ENCODE results near the gene LSM3. TPM values are rescaled to one million over a fixed set of nuclear protein-coding genes. Genes with fewer than 3 reads are reported as not detected.
A peak's percentile ranks its signal among the peaks of the same experiment; 100 is the strongest.

LSM3 gene
- total RNA-seq, 1 donor from 2014 or later = 12.4 TPM

DNA sequence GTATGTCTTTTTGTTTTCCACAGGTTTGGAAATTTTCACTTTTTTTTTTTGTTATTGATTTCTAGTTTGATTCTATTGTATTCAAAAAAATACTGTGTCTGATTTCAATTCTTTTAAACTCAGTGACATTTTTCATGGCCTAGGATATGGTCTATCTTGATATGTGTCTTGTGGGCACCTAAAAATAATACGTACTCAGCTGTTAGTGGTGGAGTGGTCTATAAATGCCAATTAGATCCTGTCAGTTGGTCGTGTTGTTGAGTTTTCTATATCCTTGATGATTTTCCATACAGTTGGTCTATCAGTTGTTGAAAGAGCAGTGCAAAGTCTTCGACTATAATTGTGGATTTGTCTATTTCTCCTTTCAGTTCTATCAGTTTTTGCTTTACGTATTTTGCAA is 61.7 kb downstream of the LSM3 start:
- H3K27me3 Mint-ChIP-seq = no peaks in the 10 kb centered on the region
- no peaks in the 10 kb centered on the region for H3K36me3 Mint-ChIP-seq
- H3K4me3 Mint-ChIP-seq = no peak overlapping the region
- peaks cover 8% of the 10 kb centered on the region for H3K4me1 Mint-ChIP-seq (ENCODE audit: unreplicated experiment)
- no peak overlapping the region for H3K27ac Mint-ChIP-seq
- no peak for DNase-seq (ENCODE audit: extremely low spot score, unreplicated experiment)
- TF ChIP-seq, protein P1, sequence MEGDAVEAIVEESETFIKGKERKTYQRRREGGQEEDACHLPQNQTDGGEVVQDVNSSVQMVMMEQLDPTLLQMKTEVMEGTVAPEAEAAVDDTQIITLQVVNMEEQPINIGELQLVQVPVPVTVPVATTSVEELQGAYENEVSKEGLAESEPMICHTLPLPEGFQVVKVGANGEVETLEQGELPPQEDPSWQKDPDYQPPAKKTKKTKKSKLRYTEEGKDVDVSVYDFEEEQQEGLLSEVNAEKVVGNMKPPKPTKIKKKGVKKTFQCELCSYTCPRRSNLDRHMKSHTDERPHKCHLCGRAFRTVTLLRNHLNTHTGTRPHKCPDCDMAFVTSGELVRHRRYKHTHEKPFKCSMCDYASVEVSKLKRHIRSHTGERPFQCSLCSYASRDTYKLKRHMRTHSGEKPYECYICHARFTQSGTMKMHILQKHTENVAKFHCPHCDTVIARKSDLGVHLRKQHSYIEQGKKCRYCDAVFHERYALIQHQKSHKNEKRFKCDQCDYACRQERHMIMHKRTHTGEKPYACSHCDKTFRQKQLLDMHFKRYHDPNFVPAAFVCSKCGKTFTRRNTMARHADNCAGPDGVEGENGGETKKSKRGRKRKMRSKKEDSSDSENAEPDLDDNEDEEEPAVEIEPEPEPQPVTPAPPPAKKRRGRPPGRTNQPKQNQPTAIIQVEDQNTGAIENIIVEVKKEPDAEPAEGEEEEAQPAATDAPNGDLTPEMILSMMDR (conservative IDR thresholded peaks at IDR 0.05) = no peak
- H3K9me3 Mint-ChIP-seq = no peaks in the 10 kb centered on the region

DNA sequence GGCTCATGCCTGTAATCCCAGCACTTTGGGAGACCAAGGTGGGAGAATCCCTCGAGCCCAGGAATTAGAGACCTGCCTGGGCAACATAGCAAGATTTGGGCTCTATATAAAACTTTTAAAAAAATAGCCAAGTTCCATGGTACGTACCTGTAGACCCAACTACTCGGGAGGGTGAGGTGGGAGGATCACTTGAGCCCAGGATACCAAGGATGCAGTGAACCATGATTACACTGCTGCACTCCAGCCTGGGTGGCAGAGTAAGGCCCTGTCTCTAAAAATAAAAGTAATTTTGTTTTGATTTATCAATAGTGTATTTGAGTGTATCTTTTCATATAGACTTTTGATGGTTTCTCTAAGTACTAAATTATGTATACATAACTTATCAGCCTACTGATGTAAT is 63.1 kb downstream of the LSM3 start:
- no peaks in the 10 kb centered on the region for H3K9me3 Mint-ChIP-seq
- H3K4me1 Mint-ChIP-seq (ENCODE audit: unreplicated experiment) = peaks cover 8% of the 10 kb centered on the region
- no peak overlapping the region for H3K4me3 Mint-ChIP-seq
- no peaks in the 10 kb centered on the region for H3K36me3 Mint-ChIP-seq
- no peak overlapping the region for H3K27ac Mint-ChIP-seq
- no peaks in the 10 kb centered on the region for H3K27me3 Mint-ChIP-seq
- no peak for DNase-seq (ENCODE audit: extremely low spot score, unreplicated experiment)
- TF ChIP-seq, protein P1 (conservative IDR thresholded peaks at IDR 0.05) = no peak

DNA sequence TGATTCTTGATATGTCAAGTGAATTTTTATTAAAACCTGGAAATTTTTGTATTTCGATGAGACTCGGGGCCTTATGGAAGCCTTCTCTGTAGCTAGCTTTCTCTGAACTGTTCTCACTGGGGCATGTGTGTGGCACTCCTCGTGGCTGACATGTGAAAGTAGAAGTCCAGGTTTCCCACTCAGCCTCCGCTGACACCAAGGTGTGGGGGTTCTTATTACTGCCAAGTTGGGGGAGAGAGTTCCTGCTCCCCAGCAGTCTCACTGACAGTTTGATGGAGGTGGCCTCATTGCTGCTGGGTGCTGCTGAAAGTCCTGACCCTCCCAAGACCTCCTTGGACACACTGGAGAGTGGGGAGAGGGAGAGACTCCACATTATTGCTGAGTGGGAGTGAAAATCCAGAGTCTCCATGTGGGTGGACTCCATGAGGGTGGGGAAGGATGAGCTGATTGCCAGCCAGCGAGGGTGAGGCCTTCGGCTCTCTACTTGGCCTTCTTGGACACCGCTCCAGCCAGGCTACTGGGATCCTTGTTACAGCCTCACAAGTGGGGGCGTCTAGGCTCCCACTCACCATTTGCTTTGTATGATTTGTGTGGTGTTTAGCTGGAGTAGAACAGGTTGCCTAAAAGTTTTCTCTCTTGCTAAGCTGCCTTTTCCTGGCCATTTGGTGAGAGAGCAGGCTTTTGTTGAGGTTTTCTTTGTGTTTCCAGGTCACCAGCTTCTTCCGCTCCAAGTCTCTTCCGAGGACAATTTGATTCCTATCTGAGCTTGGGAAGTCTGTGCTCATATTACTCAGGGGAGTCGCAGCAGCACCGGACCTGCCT is 64.1 kb downstream of the LSM3 start:
- Mint-ChIP-seq H3K27me3 (no peaks in the 10 kb centered on the region), H3K9me3 (no peaks in the 10 kb centered on the region), H3K27ac (no peak overlapping the region), H3K4me1 (ENCODE audit: unreplicated experiment) (peaks cover 8% of the 10 kb centered on the region), H3K4me3 (no peak overlapping the region), H3K36me3 (no peaks in the 10 kb centered on the region)
- TF ChIP-seq, protein P1 (conservative IDR thresholded peaks at IDR 0.05) = no peak
- no peak for DNase-seq (ENCODE audit: extremely low spot score, unreplicated experiment)

DNA sequence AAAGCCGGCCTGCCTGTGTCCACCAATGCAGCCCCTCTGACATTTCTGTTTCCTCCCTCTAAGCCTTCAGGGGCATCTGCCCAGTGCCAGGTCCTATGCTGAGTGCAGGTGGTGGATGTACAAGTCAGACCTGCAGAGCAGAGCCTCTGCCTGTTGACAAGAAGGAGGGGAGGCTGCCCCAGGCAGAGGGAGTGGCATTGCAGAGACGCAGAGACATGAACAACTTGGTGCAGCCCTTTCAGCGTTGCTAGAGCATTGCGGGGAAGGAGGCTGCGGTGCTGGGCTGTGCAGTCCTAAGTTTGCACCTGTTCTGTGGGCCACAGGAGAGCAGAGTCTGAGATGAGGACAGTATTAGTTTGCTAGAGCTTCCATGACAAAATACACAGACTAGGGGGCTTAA is 65.2 kb downstream of the LSM3 start:
- TF ChIP-seq, protein P1 (conservative IDR thresholded peaks at IDR 0.05) = no peak
- H3K27me3 Mint-ChIP-seq = no peaks in the 10 kb centered on the region
- peak overlapping the region; percentile 81 for H3K4me3 Mint-ChIP-seq
- peaks cover 8% of the 10 kb centered on the region for H3K4me1 Mint-ChIP-seq (ENCODE audit: unreplicated experiment)
- peak overlapping the region; percentile 81 for H3K27ac Mint-ChIP-seq
- H3K9me3 Mint-ChIP-seq = no peaks in the 10 kb centered on the region
- no peak for DNase-seq (ENCODE audit: extremely low spot score, unreplicated experiment)
- no peaks in the 10 kb centered on the region for H3K36me3 Mint-ChIP-seq

DNA sequence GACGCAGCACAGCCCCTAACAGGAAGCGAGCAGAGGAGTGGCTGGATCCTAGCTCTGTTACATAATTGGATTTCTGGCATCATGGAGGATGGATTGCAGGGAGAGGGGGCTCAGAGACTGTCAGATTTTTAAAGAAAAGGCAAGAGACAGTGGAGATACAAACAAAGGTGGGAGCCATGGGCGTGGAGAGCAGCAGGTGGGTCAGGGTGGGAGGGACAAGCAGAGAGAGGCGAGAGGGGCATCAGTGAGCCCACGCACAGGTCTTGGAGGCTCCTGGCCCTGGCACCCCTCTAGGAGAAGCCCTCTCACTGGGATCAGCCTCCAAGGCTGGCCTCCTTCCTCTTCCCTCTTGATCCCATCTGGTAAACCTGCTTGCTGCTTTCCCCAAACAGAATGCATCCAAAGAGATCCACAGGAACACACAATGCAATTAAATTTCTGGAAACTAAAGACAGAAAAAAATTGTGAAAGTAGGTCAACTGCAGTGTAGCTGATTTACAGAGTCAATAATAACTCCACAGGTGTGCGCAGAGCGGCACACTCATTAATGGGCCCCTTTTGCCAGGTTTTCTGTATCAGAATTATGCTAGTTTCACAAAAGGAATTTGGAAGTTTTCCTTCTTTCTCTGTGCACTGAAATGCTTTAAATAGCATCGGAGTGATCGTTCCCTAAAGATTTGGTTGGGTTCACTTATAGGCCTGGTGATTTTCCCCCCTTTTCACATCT is 66.1 kb downstream of the LSM3 start:
- TF ChIP-seq, protein P1 (conservative IDR thresholded peaks at IDR 0.05) = no peak
- no peaks in the 10 kb centered on the region for H3K36me3 Mint-ChIP-seq
- H3K4me1 Mint-ChIP-seq (ENCODE audit: unreplicated experiment) = peaks cover 8% of the 10 kb centered on the region
- no peak overlapping the region for H3K27ac Mint-ChIP-seq
- H3K27me3 Mint-ChIP-seq = no peaks in the 10 kb centered on the region
- H3K4me3 Mint-ChIP-seq = peak overlapping the region; percentile 44
- H3K9me3 Mint-ChIP-seq = no peaks in the 10 kb centered on the region
- no peak for DNase-seq (ENCODE audit: extremely low spot score, unreplicated experiment)
